Panc1 (cell line): Measurements from ENCODE around the gene BRAT1.

Experiments used
- POLR2AphosphoS5 ChIP-seq: IDR thresholded peaks from 2 replicates; pipeline ENCODE4 v1.6.1; 2012; ENCODE audit warnings: mild to moderate bottlenecking, low read depth, low read length, moderate library complexity
- TF ChIP-seq, protein P1 (sequence below): fragments of 450-650 bp; IDR thresholded peaks from 2 replicates; pipeline ENCODE4 v1.5.1; 2017; ENCODE audit warnings: mild to moderate bottlenecking

DNA sequence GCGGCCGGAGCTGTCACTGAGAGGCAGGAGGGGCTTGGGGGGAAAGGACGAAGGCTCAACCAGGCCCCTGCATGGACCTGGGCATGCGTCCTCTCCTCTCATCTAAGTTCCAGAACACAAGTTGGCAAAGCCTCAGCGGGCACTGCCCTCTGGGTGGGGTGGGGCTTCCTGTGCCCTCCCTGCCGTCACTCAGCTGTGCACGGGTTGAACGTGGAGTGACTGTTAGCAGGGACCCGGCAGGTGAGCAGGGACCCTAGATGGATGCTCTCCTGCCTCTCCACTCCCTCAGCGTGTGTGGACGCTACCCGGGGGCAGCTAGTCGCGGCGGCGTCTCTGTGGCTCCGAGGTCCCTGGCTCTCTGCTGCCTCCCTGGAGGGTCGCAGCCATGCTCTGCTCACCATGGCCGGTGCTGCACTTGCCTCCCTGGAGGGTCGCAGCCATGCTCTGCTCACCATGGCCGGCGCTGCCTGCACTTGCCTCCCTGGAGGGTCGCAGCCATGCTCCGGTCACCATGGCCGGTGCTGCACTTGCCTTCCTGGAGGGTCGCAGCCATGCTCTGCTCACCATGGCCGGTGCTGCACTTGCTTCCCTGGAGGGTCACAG, 40.0 kb upstream of the BRAT1 start:
- TF ChIP-seq, protein P1, sequence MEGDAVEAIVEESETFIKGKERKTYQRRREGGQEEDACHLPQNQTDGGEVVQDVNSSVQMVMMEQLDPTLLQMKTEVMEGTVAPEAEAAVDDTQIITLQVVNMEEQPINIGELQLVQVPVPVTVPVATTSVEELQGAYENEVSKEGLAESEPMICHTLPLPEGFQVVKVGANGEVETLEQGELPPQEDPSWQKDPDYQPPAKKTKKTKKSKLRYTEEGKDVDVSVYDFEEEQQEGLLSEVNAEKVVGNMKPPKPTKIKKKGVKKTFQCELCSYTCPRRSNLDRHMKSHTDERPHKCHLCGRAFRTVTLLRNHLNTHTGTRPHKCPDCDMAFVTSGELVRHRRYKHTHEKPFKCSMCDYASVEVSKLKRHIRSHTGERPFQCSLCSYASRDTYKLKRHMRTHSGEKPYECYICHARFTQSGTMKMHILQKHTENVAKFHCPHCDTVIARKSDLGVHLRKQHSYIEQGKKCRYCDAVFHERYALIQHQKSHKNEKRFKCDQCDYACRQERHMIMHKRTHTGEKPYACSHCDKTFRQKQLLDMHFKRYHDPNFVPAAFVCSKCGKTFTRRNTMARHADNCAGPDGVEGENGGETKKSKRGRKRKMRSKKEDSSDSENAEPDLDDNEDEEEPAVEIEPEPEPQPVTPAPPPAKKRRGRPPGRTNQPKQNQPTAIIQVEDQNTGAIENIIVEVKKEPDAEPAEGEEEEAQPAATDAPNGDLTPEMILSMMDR: no peak
- TF ChIP-seq POLR2AphosphoS5: no peak
